K562 (cell line): ENCODE measurements around the gene TUBGCP6. TPM values are rescaled to one million over a fixed set of nuclear protein-coding genes. Genes with fewer than 3 reads are reported as not detected.

ENCODE experiments used
- ATAC-seq: fragments of 200-7000 bp; cut with Tn5 transposase; 3 replicates; pipeline ENCODE4 v1.9.1; 2020; ENCODE audit warnings: moderate library complexity
- BruUV-seq: library from RNA; stranded (reverse); fragments of 400-500 nt; replicated peaks from 2 replicates; lab custom pipeline; 2021; lab: Mats Ljungman, UMichigan
- CTCF ChIA-PET: fragments of 300-600 bp; formaldehyde crosslinking; extraction: SDS; loops from one replicate; lab custom pipeline; 2021; ENCODE audit warnings: low intra/inter-chr PET ratio; lab: Yijun Ruan, JAX
- POLR2A ChIA-PET: fragments of 300-600, 350-650 bp; sonication (Branson Sonifier 250); formaldehyde crosslinking; extraction: SDS; loops from one replicate; lab custom pipeline; 2021; ENCODE audit warnings: antibody characterized with exemption, inconsistent platforms; lab: Yijun Ruan, JAX
- DNase-seq, 4 experiments: peaks; one replicate each; pipeline versions ENCODE4 v3.0.0 to v3.0.0-alpha.2; 2011 to 2018; ENCODE audit warnings: low spot score in 3 of 4, mixed read lengths in 3 of 4; ENCODE audit errors: extremely low read depth in 1 of 4
- FAIRE-seq: peaks from 2 replicates; lab custom pipeline; 2011; peaks lifted over from hg19 to GRCh38; lab: Jason Lieb, UNC
- H2AFZ ChIP-seq: 2 replicates; pipeline ENCODE4 v1.6.0; 2011; ENCODE audit warnings: low read depth, low read length, control low read depth, inconsistent platforms
- H3K27ac ChIP-seq: fragments of 200-600 bp; 3 replicates; pipeline ENCODE4 v1.8.0; 2011; ENCODE audit warnings: low read depth, mild to moderate bottlenecking, control low read depth, inconsistent platforms, low read length, moderate library complexity, mixed read lengths; ENCODE audit errors: extremely low read depth
- H3K27me3 ChIP-seq, 2 experiments: fragments of 300-600 bp in 1 of 2; 2 replicates in 1 of 2; 3 replicates in 1 of 2; pipeline versions ENCODE4 v1.6.0 to v1.8.0; 2011; ENCODE audit warnings: inconsistent platforms in 2 of 2, low read length in 2 of 2, mild to moderate bottlenecking in 1 of 2, mixed read lengths in 1 of 2, moderate library complexity in 1 of 2; ENCODE audit not compliant: control insufficient read depth in 2 of 2, insufficient read depth in 2 of 2
- H3K36me3 ChIP-seq: fragments of 300-600 bp; 3 replicates; pipeline ENCODE4 v1.8.0; 2011; ENCODE audit warnings: mild to moderate bottlenecking, low read length, inconsistent platforms; ENCODE audit not compliant: control insufficient read depth, insufficient read depth
- H3K4me1 ChIP-seq, 2 experiments: fragments of 200-600 bp in 1 of 2; replicated peaks in 1 of 2; 2 replicates in 1 of 2; 3 replicates in 1 of 2; pipeline versions ENCODE4 v1.5.1 to v1.8.0; 2011; ENCODE audit warnings: inconsistent platforms in 2 of 2, low read length in 2 of 2, mild to moderate bottlenecking in 1 of 2, mixed read lengths in 1 of 2, moderate library complexity in 1 of 2; ENCODE audit not compliant: control insufficient read depth in 2 of 2, insufficient read depth in 2 of 2
- H3K4me2 ChIP-seq: 2 replicates; pipeline ENCODE4 v1.6.1; 2011; ENCODE audit warnings: low read length, control low read depth, inconsistent platforms, mixed read lengths; ENCODE audit not compliant: insufficient read depth
- H3K4me3 ChIP-seq: fragments of 200-600 bp; sonication (generic), shearing (Covaris generic); 2 replicates; pipeline ENCODE4 v1.5.1; 2016; ENCODE audit warnings: control low read depth, inconsistent platforms
- H3K79me2 ChIP-seq: fragments of 200-600 bp; 3 replicates; pipeline ENCODE4 v1.8.0; 2011; ENCODE audit warnings: low read length, inconsistent platforms; ENCODE audit not compliant: control insufficient read depth, insufficient read depth
- H3K9ac ChIP-seq, 2 experiments: 2 replicates each; pipeline versions ENCODE4 v1.6.0 to v1.6.1; 2011; ENCODE audit warnings: low read depth in 2 of 2, low read length in 2 of 2, control low read depth in 1 of 2, inconsistent platforms in 1 of 2, mild to moderate bottlenecking in 1 of 2, mixed read lengths in 1 of 2; ENCODE audit not compliant: insufficient read depth in 1 of 2
- H3K9me1 ChIP-seq: one replicate; pipeline ENCODE4 v1.6.0; 2011; ENCODE audit warnings: inconsistent platforms, mild to moderate bottlenecking, low read length, moderate library complexity; ENCODE audit not compliant: control insufficient read depth, insufficient read depth
- H3K9me3 ChIP-seq: replicated peaks from 2 replicates; pipeline ENCODE4 v1.5.1; 2011; ENCODE audit warnings: low read depth, low read length, inconsistent platforms; ENCODE audit not compliant: control insufficient read depth, insufficient read depth
- H4K20me1 ChIP-seq: replicated peaks from 2 replicates; pipeline ENCODE4 v1.6.1; 2011; ENCODE audit warnings: low read length, inconsistent platforms, mixed read lengths; ENCODE audit not compliant: control insufficient read depth, insufficient read depth
- GABPB2 ChIP-seq: fragments of 250-450 bp; sonication (Bioruptor Pico); conservative IDR thresholded peaks from 2 replicates; pipeline ENCODE4 v1.5.1; 2021; ENCODE audit warnings: mild to moderate bottlenecking
- HOMEZ ChIP-seq: fragments of 250-450 bp; sonication (Bioruptor Pico); IDR thresholded peaks from 2 replicates; pipeline ENCODE4 v1.4.0; 2020; ENCODE audit warnings: mild to moderate bottlenecking, moderate library complexity
- MGA ChIP-seq: fragments of 450-650 bp; IDR thresholded peaks from 2 replicates; pipeline ENCODE4 v1.6.1; 2016; ENCODE audit warnings: mild to moderate bottlenecking, moderate library complexity
- POLR2G ChIP-seq: fragments of 200-400 bp; formaldehyde crosslinking; IDR thresholded peaks from 2 replicates; pipeline ENCODE4 v1.6.1; 2017; ENCODE audit warnings: low read depth, mild to moderate bottlenecking, antibody characterized with exemption, low read length, moderate library complexity
- WGBS: fragments of 100-300 bp; shearing (Covaris generic); methylation state at CpG from one replicate; pipeline ENCODE4 v1.1.6; 2016; ENCODE audit warnings: low coverage, mixed read lengths; ENCODE audit not compliant: insufficient coverage; ENCODE audit errors: missing lambda C conversion rate; 5-methylcytosine and 5-hydroxymethylcytosine counted together
- in situ Hi-C: fragments of 300-500 bp; cut with MboI; formaldehyde crosslinking; loops from 4 replicates; pipeline ENCODE4 v1.15.0; 2018; ENCODE audit warnings: inconsistent platforms, mixed read lengths
- intact Hi-C: fragments of 100-400 bp; cut with micrococcal nuclease; formaldehyde crosslinking; loops from 2 replicates; pipeline ENCODE4 v1.14.2; 2022
- polyA plus RNA-seq, 8 experiments: library from polyadenylated mRNA; depleted of rRNA in 4 of 8; stranded (reverse) in 5 of 8; unstranded in 3 of 8; fragments of >200 nt; fragmentation: Nextera tagmentation in 2 of 8; fragmentation: Illumina TruSeq in 1 of 8; extraction: Ambion mirVana in 2 of 8; extraction: Trizol in 1 of 8; gene quantifications; 2 replicates each; pipeline versions ENCODE4 v1.2.1 to v1.2.3, GENCODE V29; 2011 to 2014; ENCODE audit warnings: inconsistent platforms in 1 of 8, missing spikeins in 1 of 8
- total RNA-seq, 7 experiments: library from RNA; depleted of rRNA in 6 of 7; stranded (reverse); fragments of >200 nt in 6 of 7; fragmentation: Illumina TruSeq in 2 of 7; extraction: Trizol in 2 of 7; gene quantifications; 2 replicates each; pipeline versions ENCODE4 v1.2.1 to v1.2.3, GENCODE V29; 2011 to 2021; ENCODE audit warnings: low replicate concordance in 1 of 7

Gene TUBGCP6
- total and polyA plus RNA-seq, 9 of the 15 experiments (the other 6 are each of a cell fraction or from before 2014, with no cell fraction given) = 0.76 to 33.0 (median 10.1) TPM

GRCh38 chr22:50287731-50288130 is 42.9 kb upstream of the TUBGCP6 start:
- no TSS peak for BruUV-seq
- no peak overlapping the region for H3K4me2 ChIP-seq
- no peak overlapping the region for H3K4me3 ChIP-seq
- intact Hi-C loops (no loop called here), in situ Hi-C loops (no loop called here)
- H3K36me3 ChIP-seq = peaks cover 28% of the 10 kb centered on the region; the same call in 1 of the 3 replicates
- DNase-seq = no peak
- FAIRE-seq = no peak
- TF ChIP-seq POLR2G (0 out of 2 replicates have a peak, but pooled peaks have one; percentile 43), GABPB2 (no peak), MGA (no peak), HOMEZ (CRISPR knock-in tag) (no peak)
- H3K79me2 ChIP-seq = no peaks in the 10 kb centered on the region; the same call in 2 of the 3 replicates
- no peaks in the 10 kb centered on the region for H3K27me3 ChIP-seq
- no peak overlapping the region for H3K27ac ChIP-seq
- ChIA-PET CTCF (no interaction called here), POLR2A (interaction anchor here (1.0 kb wide), 1 partner anchor 13 kb away, joined by 3 read pairs; no protein-coding TSS in a partner anchor)
- no peaks in the 10 kb centered on the region for H3K9me3 ChIP-seq
- H3K9me1 ChIP-seq = no peaks in the 10 kb centered on the region
- H4K20me1 ChIP-seq = no peaks in the 10 kb centered on the region
- ATAC-seq = no peak
- peaks cover 0 to 24% of the 10 kb centered on the region in 2 experiments; a peak in 1 of 5 replicates for H3K4me1 ChIP-seq
- 97% methylated on average over 6 of the region's 31 CpGs for WGBS
- H3K9ac ChIP-seq = no peak overlapping the region
- no peak overlapping the region for H2AFZ ChIP-seq
